Myocyte (in vitro differentiated cells): ENCODE measurements around the gene TARS3. TPM values are rescaled to one million over a fixed set of nuclear protein-coding genes. Genes with fewer than 3 reads are reported as not detected.

ENCODE experiments used
- DNase-seq: peaks from one replicate; pipeline ENCODE4 v3.0.0-alpha.2; 2012; ENCODE audit warnings: low read depth
- total RNA-seq: library from RNA; depleted of rRNA; stranded (reverse); fragments of >200 nt; gene quantifications from 2 replicates; pipeline ENCODE4 v1.2.3, GENCODE V29; 2014

Gene TARS3
- total RNA-seq, 1 donor from 2014 or later = 26.2 TPM

GRCh38 chr15:101608201-101608600, 116.1 kb downstream of the TARS3 start:
- peak; percentile 18 for DNase-seq

- no peak for DNase-seq
Measured at GRCh38 chr15:101607108-101607507, 117.2 kb downstream of the TARS3 start.

- no peak for DNase-seq
Measured at GRCh38 chr15:101604124-101604874, 120.0 kb downstream of the TARS3 start.

Other genes starting within 250 kb of the TARS3 start
- 2.2 and 2.5 TPM in 2 replicates for gene PCSK6, start 234.8 kb downstream of the TARS3 start, total RNA-seq
- 39.4 and 51.5 TPM in 2 replicates for gene TM2D3, start 72.1 kb downstream of the TARS3 start, total RNA-seq
- gene OR4F6, start 79.0 kb upstream of the TARS3 start, total RNA-seq = not detected in 2 replicates
- not detected in 2 replicates for gene OR4F15, start 87.7 kb upstream of the TARS3 start, total RNA-seq